Panc1 (cell line): ENCODE data around the gene HBP1. TPM values are rescaled to one million over a fixed set of nuclear protein-coding genes. Genes with fewer than 3 reads are reported as not detected.

ENCODE experiments used
- ATAC-seq: fragments of 200-7000 bp; cut with Tn5 transposase; 2 replicates; pipeline ENCODE4 v1.9.1; 2020; ENCODE audit warnings: mild to moderate bottlenecking, moderate library complexity
- BruUV-seq: library from RNA; stranded (reverse); fragments of 400-500 nt; replicated peaks from 2 replicates; lab custom pipeline; 2021; lab: Mats Ljungman, UMichigan
- CTCF ChIA-PET: fragments of 300-600 bp; sonication (Branson Sonifier 250); formaldehyde crosslinking; loops from one replicate; lab custom pipeline; 2022; ENCODE audit warnings: antibody characterized with exemption; lab: Charles Lee
- POLR2A ChIA-PET: fragments of 300-600 bp; sonication (Branson Sonifier 250); formaldehyde crosslinking; loops from one replicate; lab custom pipeline; 2022; ENCODE audit warnings: antibody characterized with exemption; lab: Charles Lee
- DNase-seq: peaks from one replicate; pipeline ENCODE4 v3.0.0-alpha.2; 2010; ENCODE audit warnings: low read depth, low spot score
- H3K27ac ChIP-seq: 2 replicates; pipeline ENCODE4 v1.5.1; 2011; ENCODE audit warnings: mild to moderate bottlenecking, low read length, inconsistent platforms
- H3K27me3 ChIP-seq: fragments of 200-500 bp; sonication (Bioruptor generic); 2 replicates; pipeline ENCODE4 v1.6.0; 2014; ENCODE audit warnings: low read length, inconsistent platforms; ENCODE audit not compliant: control insufficient read depth, insufficient read depth
- H3K36me3 ChIP-seq: fragments of 200-500 bp; sonication (Bioruptor generic); 2 replicates; pipeline ENCODE4 v1.5.1; 2014; ENCODE audit warnings: inconsistent platforms, mild to moderate bottlenecking, low read length, moderate library complexity; ENCODE audit not compliant: control insufficient read depth, insufficient read depth
- H3K4me1 ChIP-seq: 2 replicates; pipeline ENCODE4 v1.5.1; 2011; ENCODE audit warnings: inconsistent platforms, mild to moderate bottlenecking, low read length, moderate library complexity; ENCODE audit not compliant: control insufficient read depth, insufficient read depth
- H3K4me3 ChIP-seq, 2 experiments: 2 replicates each; pipeline ENCODE4 v1.5.1; 2011 to 2012; ENCODE audit warnings: low read depth in 2 of 2, low read length in 2 of 2, mild to moderate bottlenecking in 2 of 2, inconsistent platforms in 1 of 2, moderate library complexity in 1 of 2
- H3K9me3 ChIP-seq: fragments of 200-500 bp; sonication (Bioruptor generic); 2 replicates; pipeline ENCODE4 v1.5.1; 2014; ENCODE audit warnings: low read depth, mild to moderate bottlenecking, inconsistent platforms, low read length, moderate library complexity; ENCODE audit not compliant: control insufficient read depth, insufficient read depth
- POLR2AphosphoS5 ChIP-seq: IDR thresholded peaks from 2 replicates; pipeline ENCODE4 v1.6.1; 2012; ENCODE audit warnings: mild to moderate bottlenecking, low read depth, low read length, moderate library complexity
- REST ChIP-seq, 2 experiments: IDR thresholded peaks; 2 replicates each; pipeline ENCODE4 v1.6.1; 2011 to 2012; ENCODE audit warnings: low read depth in 2 of 2, control low read depth in 1 of 2, low read length in 1 of 2, mild to moderate bottlenecking in 1 of 2, moderate library complexity in 1 of 2; ENCODE audit not compliant: insufficient read depth in 1 of 2
- SIN3A ChIP-seq: IDR thresholded peaks from 2 replicates; pipeline ENCODE4 v1.6.1; 2012; ENCODE audit warnings: low read depth, mild to moderate bottlenecking, low read length, moderate library complexity, borderline replicate concordance; ENCODE audit not compliant: insufficient read depth
- TCF7L2 ChIP-seq: IDR thresholded peaks from 2 replicates; pipeline ENCODE4 v1.6.1; 2011; ENCODE audit warnings: mild to moderate bottlenecking, low read depth, low read length, inconsistent platforms
- in situ Hi-C: cut with HindIII; loops from 2 replicates; pipeline ENCODE4 v1.10.0; 2016; ENCODE audit warnings: low sequenced_read_pairs, low pct_unique_long_range_greater_than_20kb
- intact Hi-C: fragments of 100-400 bp; cut with micrococcal nuclease; formaldehyde crosslinking; loops from one replicate; pipeline ENCODE4 v1.10.0; 2022; ENCODE audit not compliant: unreplicated experiment
- total RNA-seq: library from RNA; stranded (reverse); gene quantifications from one replicate; pipeline ENCODE4 v1.2.1, GENCODE V29; 2021; ENCODE audit not compliant: unreplicated experiment
- TF ChIP-seq, protein P1 (sequence below): fragments of 450-650 bp; IDR thresholded peaks from 2 replicates; pipeline ENCODE4 v1.5.1; 2017; ENCODE audit warnings: mild to moderate bottlenecking

The HBP1 gene
- total RNA-seq, 1 experiment from 2014 or later = 28.1 TPM

DNA sequence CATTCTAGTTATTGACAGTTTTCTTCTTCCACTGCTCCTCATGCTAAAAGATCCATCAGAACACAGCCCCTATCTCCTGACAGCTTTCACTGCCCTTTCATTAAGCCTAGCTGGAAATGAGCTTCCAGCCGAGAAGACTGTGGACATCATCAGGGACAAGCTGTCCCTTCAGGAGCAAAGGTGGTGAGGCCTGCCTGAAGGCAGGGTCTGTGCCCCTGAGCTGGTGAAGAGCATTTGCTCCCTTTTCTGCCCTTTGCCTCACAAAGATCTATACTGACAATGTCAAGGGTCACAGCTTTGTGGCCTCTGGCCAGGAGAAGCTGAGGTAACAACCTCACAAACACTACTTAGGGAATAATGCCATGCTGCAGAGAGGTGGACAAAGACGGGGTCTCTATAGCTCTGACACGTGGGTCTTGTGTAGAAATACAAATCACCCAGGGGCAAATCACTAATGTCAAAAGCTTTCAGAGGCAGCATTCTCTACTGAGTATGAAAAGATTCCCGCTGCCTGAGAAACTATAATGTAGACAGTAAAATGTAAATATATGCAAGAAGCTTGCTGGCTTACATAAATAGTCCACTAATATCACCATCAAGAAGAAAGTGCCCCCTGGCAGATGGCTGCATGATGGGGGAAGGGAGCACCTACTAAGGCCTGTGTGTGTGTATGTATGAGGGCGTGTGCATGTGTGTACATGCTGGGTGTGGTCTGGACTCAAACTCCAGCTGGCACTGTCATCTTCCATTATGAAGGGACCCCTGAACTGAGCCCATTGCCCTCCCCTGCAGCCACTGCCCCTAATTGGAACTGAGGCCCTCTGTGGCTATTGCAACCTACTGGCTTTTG lies 55.8 kb downstream of the HBP1 start:
- ATAC-seq (no peak), DNase-seq (no peak)
- TF ChIP-seq, protein P1, sequence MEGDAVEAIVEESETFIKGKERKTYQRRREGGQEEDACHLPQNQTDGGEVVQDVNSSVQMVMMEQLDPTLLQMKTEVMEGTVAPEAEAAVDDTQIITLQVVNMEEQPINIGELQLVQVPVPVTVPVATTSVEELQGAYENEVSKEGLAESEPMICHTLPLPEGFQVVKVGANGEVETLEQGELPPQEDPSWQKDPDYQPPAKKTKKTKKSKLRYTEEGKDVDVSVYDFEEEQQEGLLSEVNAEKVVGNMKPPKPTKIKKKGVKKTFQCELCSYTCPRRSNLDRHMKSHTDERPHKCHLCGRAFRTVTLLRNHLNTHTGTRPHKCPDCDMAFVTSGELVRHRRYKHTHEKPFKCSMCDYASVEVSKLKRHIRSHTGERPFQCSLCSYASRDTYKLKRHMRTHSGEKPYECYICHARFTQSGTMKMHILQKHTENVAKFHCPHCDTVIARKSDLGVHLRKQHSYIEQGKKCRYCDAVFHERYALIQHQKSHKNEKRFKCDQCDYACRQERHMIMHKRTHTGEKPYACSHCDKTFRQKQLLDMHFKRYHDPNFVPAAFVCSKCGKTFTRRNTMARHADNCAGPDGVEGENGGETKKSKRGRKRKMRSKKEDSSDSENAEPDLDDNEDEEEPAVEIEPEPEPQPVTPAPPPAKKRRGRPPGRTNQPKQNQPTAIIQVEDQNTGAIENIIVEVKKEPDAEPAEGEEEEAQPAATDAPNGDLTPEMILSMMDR = no peak
- TF ChIP-seq REST (IDR thresholded peaks at IDR 0.05; ENCODE audit: insufficient read depth in 1 of 2, low read depth in 2 of 2, low read length in 1 of 2) (no peak), TCF7L2 (no peak), POLR2AphosphoS5 (no peak), SIN3A (no peak)
- CTCF ChIA-PET = interaction anchor here (0.5 kb wide), 1 partner anchor 650 kb away, joined by 3 read pairs; no protein-coding TSS in a partner anchor
- Histone ChIP-seq H3K4me3 (no peak overlapping the region), H3K27ac (no peak overlapping the region), H3K4me1 (no peaks in the 10 kb centered on the region), H3K27me3 (no peaks in the 10 kb centered on the region), H3K36me3 (no peaks in the 10 kb centered on the region), H3K9me3 (no peaks in the 10 kb centered on the region)
- BruUV-seq = no TSS peak
- POLR2A ChIA-PET = no interaction called here
- in situ Hi-C loops = no loop called here
- intact Hi-C loops = no loop called here

DNA sequence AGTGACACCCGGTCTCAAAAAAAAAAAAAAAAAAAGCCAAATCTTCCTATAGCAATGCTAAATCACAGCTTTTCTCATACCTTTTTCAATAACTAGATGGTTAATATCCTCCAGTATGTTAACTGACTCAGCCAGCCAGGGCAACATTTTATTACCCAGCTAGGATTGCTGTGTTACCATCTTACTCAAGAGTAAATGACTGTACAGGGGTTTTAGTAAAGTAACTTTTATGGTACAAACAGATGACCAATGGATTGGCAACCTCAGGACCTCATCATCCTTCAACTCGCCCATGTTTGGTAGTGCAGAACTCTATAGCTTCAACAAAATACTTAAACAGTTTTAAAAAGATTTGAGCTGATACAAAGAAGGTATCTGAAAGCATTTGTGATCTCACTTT lies 59.5 kb downstream of the HBP1 start:
- H3K27me3 ChIP-seq = no peaks in the 10 kb centered on the region
- no peak for DNase-seq
- no peak overlapping the region for H3K4me3 ChIP-seq
- no peaks in the 10 kb centered on the region for H3K4me1 ChIP-seq
- in situ Hi-C loops = no loop called here
- CTCF ChIA-PET = no interaction called here
- ATAC-seq = no peak
- no peaks in the 10 kb centered on the region for H3K36me3 ChIP-seq
- BruUV-seq = no TSS peak
- TF ChIP-seq, protein P1 = no peak
- TF ChIP-seq SIN3A (no peak), POLR2AphosphoS5 (no peak), REST (IDR thresholded peaks at IDR 0.05; ENCODE audit: insufficient read depth in 1 of 2, low read depth in 2 of 2, low read length in 1 of 2) (no peak)
- intact Hi-C loops = no loop called here
- H3K27ac ChIP-seq = no peak overlapping the region
- no peaks in the 10 kb centered on the region for H3K9me3 ChIP-seq
- POLR2A ChIA-PET = no interaction called here
